Measurements from ENCODE around the gene ZNF488.

Gene ZNF488

DNA sequence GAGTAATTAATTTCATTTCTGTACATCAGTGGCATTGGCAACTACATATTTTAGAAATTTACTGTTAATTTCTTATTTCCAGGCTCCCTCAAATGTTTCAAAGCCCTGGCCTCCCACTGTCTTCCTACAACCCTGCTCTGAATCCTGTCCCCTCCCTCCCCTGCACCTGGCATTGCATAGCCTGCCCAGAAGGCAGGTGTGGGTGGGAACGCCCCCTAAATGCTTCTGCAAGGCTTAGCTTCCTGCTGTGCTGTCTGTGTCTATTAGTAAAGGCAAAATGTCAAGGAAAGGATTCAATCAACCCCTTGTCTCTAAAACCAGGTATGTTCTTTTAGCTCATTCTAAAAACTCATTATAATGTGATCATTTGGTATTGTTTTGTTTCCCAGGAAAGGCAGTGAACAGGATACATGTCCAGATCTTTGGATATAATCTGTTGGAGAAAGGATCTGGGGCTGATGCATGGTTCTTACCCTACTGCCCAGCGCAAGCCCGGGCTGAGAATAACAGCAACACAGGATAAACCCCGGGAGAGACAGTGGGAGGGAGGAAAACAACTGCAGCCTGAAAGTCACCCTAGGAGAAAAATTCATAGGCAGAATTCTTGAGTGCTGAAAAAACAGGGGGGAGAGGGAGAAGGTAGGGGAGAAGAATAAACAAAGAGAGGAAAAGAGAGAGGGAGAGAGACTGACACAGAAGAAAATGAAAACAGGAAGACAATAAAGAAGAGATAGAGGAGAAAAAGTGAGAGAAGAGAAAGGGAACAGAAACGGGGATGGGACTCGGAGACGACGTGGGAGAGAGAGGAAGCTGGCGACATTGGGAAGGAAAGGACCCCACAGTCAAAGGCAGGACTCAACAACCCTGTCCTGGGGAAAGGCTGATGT, 589 bp downstream of the ZNF488 start:
- no peak overlapping the region for H3K27ac ChIP-seq (ENCODE audit: low read depth in 2 of 2, low read length in 2 of 2)
- no peaks in the 10 kb centered on the region for H3K36me3 ChIP-seq (ENCODE audit: control insufficient read depth in 2 of 2, insufficient read depth in 2 of 2, low read length in 2 of 2)
- H3K4me3 ChIP-seq (ENCODE audit: low read length in 2 of 2), result peak overlapping the region; percentile 70 to 71
- H3K9ac ChIP-seq (ENCODE audit: low read depth in 1 of 2, low read length in 2 of 2), result peak overlapping the region; percentile 5 to 52
- peaks cover 28 to 29% of the 10 kb centered on the region in 2 donors for H3K4me1 ChIP-seq (ENCODE audit: control insufficient read depth in 2 of 2, insufficient read depth in 2 of 2, low read length in 2 of 2)
- no peaks in the 10 kb centered on the region for H3K9me3 ChIP-seq (ENCODE audit: control insufficient read depth in 2 of 2, low read length in 2 of 2)
- H3K27me3 ChIP-seq (ENCODE audit: control insufficient read depth in 2 of 2, insufficient read depth in 2 of 2, low read length in 2 of 2), result no peaks in the 10 kb centered on the region

DNA sequence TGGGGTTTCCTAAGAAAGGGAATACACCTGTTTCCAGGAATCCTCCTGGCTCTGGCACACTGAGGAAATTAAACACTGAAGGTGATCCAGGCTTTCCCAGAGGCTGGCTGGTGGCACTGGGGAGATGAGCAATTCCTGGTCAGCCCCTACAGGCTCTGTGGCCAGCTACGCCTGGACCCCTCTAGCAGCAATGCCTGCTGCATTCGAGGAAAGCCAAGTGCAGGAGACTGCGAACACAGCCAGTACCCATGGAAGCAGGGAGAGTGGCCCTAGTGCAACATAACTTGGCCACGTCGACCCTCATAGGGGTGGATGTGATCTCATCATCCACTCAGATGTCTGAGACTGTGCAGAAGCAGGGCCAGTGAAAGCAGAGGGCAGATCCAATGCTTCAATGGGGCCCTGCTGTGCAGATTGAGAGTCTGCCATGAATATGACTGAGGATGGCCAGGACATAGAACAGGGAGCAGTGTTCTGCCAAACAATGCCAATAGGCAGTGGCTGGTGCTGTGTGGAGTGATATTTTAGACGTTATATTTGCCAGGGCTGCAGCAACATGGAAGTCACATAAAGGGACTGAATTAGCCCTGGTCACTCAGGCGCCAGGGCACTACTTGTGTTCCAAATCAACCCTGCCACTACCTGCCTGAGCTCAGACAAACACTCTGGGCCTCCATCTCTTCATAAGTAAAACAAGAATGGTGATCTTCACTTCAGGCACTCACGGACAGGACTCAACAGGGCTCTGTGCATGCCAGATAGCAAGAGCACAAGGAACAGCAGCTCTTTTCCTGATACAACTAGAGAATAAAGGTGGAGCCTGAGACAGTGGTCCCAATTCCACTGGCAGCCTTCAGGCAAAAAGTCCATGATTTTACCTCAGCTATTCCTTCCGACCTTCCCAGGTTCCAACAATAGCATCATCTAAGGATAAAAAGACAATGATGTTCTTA, 2.4 kb downstream of the ZNF488 start:
- H3K36me3 ChIP-seq (ENCODE audit: control insufficient read depth in 2 of 2, insufficient read depth in 2 of 2, low read length in 2 of 2), result no peaks in the 10 kb centered on the region
- H3K9ac ChIP-seq (ENCODE audit: low read depth in 1 of 2, low read length in 2 of 2), result no peak overlapping the region
- H3K27me3 ChIP-seq (ENCODE audit: control insufficient read depth in 2 of 2, insufficient read depth in 2 of 2, low read length in 2 of 2), result no peaks in the 10 kb centered on the region
- H3K27ac ChIP-seq (ENCODE audit: low read depth in 2 of 2, low read length in 2 of 2), result no peak overlapping the region
- H3K4me3 ChIP-seq (ENCODE audit: low read length in 2 of 2), result no peak overlapping the region
- no peaks in the 10 kb centered on the region for H3K9me3 ChIP-seq (ENCODE audit: control insufficient read depth in 2 of 2, low read length in 2 of 2)
- H3K4me1 ChIP-seq (ENCODE audit: control insufficient read depth in 2 of 2, insufficient read depth in 2 of 2, low read length in 2 of 2), result peaks cover 28 to 42% of the 10 kb centered on the region in 2 donors

DNA sequence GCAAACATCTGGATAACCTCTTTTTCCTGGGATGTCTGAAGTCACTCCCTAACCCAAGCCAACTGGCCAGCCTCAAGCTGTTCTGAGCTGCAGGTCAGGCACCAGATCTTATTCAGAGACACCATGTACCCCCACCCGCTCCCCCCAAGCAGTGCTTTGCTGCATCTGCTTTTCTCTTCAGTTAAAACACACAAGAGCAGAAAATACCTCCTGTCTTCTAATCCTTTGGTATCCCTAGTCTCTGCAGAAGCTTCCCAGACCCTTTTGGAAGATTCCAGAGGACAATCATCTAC, 3.0 kb downstream of the ZNF488 start:
- Histone ChIP-seq H3K27ac (ENCODE audit: low read depth in 2 of 2, low read length in 2 of 2) (no peak overlapping the region), H3K9me3 (ENCODE audit: control insufficient read depth in 2 of 2, low read length in 2 of 2) (no peaks in the 10 kb centered on the region), H3K36me3 (ENCODE audit: control insufficient read depth in 2 of 2, insufficient read depth in 2 of 2, low read length in 2 of 2) (no peaks in the 10 kb centered on the region), H3K27me3 (ENCODE audit: control insufficient read depth in 2 of 2, insufficient read depth in 2 of 2, low read length in 2 of 2) (no peaks in the 10 kb centered on the region), H3K4me1 (ENCODE audit: control insufficient read depth in 2 of 2, insufficient read depth in 2 of 2, low read length in 2 of 2) (peaks cover 28 to 42% of the 10 kb centered on the region in 2 donors), H3K4me3 (ENCODE audit: low read length in 2 of 2) (no peak overlapping the region), H3K9ac (ENCODE audit: low read depth in 1 of 2, low read length in 2 of 2) (no peak overlapping the region)

DNA sequence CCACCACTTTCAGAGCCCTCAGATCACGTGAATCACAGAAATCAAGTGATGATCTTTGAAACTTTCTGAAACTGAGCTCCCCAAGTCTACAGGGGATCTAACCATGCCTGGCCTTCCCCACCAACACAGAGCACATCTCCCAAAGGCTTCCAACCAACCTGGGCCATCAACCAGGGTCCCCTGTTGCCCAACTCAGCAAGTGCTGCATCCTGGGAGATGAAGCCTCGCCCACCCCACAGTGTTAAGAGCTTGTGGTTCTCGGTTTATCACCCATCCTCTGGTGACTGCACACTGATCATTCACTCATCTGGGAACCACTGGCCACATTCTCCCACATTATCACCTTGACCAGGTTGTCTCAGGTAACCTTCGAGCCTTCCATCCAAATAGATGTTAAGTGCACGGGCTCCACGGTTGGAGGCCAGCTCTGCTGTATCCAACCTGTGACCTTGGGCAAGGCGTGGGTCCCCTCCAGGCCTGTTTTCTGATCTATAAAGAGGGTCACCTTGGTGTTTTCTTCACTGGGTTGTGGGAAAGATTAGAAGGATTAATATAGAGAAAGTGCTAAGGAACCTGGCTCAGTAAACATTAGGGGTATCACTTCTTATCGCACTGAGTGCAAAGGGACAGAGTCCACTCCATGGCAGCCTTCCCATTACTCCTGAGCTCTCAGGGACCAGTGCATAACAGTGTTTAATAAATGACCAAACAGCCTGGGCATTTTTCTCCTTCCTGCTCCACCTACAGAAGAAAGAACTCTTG, 3.6 kb downstream of the ZNF488 start:
- H3K36me3 ChIP-seq (ENCODE audit: control insufficient read depth in 2 of 2, insufficient read depth in 2 of 2, low read length in 2 of 2), result no peaks in the 10 kb centered on the region
- peaks cover 28 to 42% of the 10 kb centered on the region in 2 donors for H3K4me1 ChIP-seq (ENCODE audit: control insufficient read depth in 2 of 2, insufficient read depth in 2 of 2, low read length in 2 of 2)
- H3K9ac ChIP-seq (ENCODE audit: low read depth in 1 of 2, low read length in 2 of 2), result no peak overlapping the region
- H3K4me3 ChIP-seq (ENCODE audit: low read length in 2 of 2), result no peak overlapping the region
- no peaks in the 10 kb centered on the region for H3K9me3 ChIP-seq (ENCODE audit: control insufficient read depth in 2 of 2, low read length in 2 of 2)
- no peak overlapping the region for H3K27ac ChIP-seq (ENCODE audit: low read depth in 2 of 2, low read length in 2 of 2)
- no peaks in the 10 kb centered on the region for H3K27me3 ChIP-seq (ENCODE audit: control insufficient read depth in 2 of 2, insufficient read depth in 2 of 2, low read length in 2 of 2)

DNA sequence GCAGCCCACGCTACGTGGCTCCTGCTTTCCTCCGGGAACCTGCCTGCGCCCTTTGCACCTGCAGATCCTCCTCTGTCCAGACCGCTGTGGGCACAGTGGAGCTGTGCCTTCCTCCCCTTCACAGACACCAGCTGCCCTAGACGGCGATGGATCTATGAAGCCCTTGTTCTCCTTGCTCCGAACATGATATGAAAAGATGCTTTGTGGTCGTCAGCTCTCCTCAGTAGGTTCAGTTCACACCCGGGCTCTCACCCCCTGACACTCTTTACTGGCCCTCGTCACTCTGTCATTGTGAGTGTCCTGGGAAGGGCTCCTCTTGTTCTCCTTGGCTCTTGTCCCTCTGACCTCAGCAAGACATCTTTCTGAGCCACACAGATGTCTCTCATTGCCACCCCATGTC, 4.2 kb downstream of the ZNF488 start:
- Histone ChIP-seq H3K9me3 (ENCODE audit: control insufficient read depth in 2 of 2, low read length in 2 of 2) (no peaks in the 10 kb centered on the region), H3K36me3 (ENCODE audit: control insufficient read depth in 2 of 2, insufficient read depth in 2 of 2, low read length in 2 of 2) (no peaks in the 10 kb centered on the region), H3K4me1 (ENCODE audit: control insufficient read depth in 2 of 2, insufficient read depth in 2 of 2, low read length in 2 of 2) (peaks cover 27 to 40% of the 10 kb centered on the region in 2 donors), H3K4me3 (ENCODE audit: low read length in 2 of 2) (no peak overlapping the region), H3K27ac (ENCODE audit: low read depth in 2 of 2, low read length in 2 of 2) (no peak overlapping the region), H3K27me3 (ENCODE audit: control insufficient read depth in 2 of 2, insufficient read depth in 2 of 2, low read length in 2 of 2) (no peaks in the 10 kb centered on the region), H3K9ac (ENCODE audit: low read depth in 1 of 2, low read length in 2 of 2) (no peak overlapping the region)

DNA sequence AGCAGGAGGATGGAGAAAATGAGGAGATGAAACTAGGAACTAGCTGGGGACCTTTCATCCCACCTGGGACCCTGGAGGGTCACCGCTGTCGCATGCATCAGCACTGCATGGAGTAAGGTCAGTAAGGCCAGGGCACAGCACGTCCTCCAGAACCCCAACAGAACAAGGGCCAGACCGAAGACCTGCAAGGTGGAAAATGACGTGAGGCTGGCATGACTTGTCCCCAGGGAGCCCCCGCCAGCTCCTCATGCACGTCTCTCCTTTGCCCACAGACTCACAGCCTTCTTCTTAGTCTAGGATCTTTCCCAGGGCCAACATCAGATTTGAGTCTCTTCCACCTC, 4.7 kb downstream of the ZNF488 start:
- Histone ChIP-seq H3K9me3 (ENCODE audit: control insufficient read depth in 2 of 2, low read length in 2 of 2) (no peaks in the 10 kb centered on the region), H3K27me3 (ENCODE audit: control insufficient read depth in 2 of 2, insufficient read depth in 2 of 2, low read length in 2 of 2) (no peaks in the 10 kb centered on the region), H3K4me3 (ENCODE audit: low read length in 2 of 2) (no peak overlapping the region), H3K27ac (ENCODE audit: low read depth in 2 of 2, low read length in 2 of 2) (no peak overlapping the region), H3K9ac (ENCODE audit: low read depth in 1 of 2, low read length in 2 of 2) (no peak overlapping the region), H3K4me1 (ENCODE audit: control insufficient read depth in 2 of 2, insufficient read depth in 2 of 2, low read length in 2 of 2) (peaks cover 24 to 39% of the 10 kb centered on the region in 2 donors), H3K36me3 (ENCODE audit: control insufficient read depth in 2 of 2, insufficient read depth in 2 of 2, low read length in 2 of 2) (no peaks in the 10 kb centered on the region)

DNA sequence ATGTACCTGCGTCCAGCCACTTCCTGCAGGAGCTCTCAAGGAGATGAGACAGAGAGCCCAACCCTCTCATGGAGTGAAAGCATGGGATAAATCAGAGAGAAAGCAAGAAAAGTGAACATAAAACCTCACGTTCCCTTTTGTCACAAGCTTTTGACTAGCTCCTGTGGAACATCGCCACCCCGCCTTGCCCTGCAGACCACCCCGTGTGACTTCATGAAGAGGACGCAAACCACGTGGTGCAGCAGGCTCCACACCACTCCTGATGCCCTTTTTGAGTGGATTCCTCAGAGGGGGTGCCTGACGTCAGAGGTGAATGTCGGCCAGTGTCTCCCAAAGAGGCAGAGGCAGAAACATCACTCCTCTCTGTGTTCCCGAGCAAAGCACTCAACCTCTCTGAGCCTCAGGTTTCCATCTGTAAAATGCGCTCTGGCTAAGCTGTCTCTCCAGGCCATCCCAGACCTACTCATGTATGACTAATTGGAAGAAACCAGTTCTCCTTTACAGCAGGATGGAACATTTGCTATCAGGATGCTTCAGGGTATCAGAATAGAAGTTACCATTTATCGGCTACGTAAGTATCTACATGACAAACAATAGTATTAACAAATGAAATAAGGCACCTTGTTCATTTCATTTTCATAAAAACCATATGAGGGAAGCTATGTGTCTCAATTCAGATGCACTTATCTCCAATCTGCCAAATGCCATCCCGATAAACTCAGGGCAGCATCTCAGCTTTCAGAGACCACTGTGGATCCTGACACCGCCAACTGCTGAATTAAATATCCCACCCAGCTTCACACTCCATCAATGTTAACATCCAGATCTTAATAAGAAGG, 5.3 kb downstream of the ZNF488 start:
- Histone ChIP-seq H3K9ac (ENCODE audit: low read depth in 1 of 2, low read length in 2 of 2) (no peak overlapping the region), H3K36me3 (ENCODE audit: control insufficient read depth in 2 of 2, insufficient read depth in 2 of 2, low read length in 2 of 2) (no peaks in the 10 kb centered on the region), H3K27ac (ENCODE audit: low read depth in 2 of 2, low read length in 2 of 2) (no peak overlapping the region), H3K27me3 (ENCODE audit: control insufficient read depth in 2 of 2, insufficient read depth in 2 of 2, low read length in 2 of 2) (no peaks in the 10 kb centered on the region), H3K4me1 (ENCODE audit: control insufficient read depth in 2 of 2, insufficient read depth in 2 of 2, low read length in 2 of 2) (peaks cover 21 to 36% of the 10 kb centered on the region in 2 donors), H3K4me3 (ENCODE audit: low read length in 2 of 2) (no peak overlapping the region), H3K9me3 (ENCODE audit: control insufficient read depth in 2 of 2, low read length in 2 of 2) (no peaks in the 10 kb centered on the region)

DNA sequence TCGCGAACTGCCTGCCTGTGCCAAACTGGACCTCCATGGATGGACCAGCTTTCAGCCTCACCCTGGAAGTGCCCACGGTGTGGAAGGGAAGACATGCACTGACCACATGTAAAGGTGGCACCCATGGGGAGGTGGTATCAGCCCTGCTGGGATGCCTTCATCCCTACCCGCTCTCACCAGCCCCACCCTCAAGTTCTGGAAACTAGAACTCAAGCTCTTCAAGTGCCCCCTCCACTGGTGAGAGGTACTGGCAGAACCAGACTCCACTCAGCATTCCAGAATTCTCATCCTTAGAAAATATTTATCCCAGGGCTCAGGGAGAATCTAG, 5.9 kb downstream of the ZNF488 start:
- no peak overlapping the region for H3K9ac ChIP-seq (ENCODE audit: low read depth in 1 of 2, low read length in 2 of 2)

DNA sequence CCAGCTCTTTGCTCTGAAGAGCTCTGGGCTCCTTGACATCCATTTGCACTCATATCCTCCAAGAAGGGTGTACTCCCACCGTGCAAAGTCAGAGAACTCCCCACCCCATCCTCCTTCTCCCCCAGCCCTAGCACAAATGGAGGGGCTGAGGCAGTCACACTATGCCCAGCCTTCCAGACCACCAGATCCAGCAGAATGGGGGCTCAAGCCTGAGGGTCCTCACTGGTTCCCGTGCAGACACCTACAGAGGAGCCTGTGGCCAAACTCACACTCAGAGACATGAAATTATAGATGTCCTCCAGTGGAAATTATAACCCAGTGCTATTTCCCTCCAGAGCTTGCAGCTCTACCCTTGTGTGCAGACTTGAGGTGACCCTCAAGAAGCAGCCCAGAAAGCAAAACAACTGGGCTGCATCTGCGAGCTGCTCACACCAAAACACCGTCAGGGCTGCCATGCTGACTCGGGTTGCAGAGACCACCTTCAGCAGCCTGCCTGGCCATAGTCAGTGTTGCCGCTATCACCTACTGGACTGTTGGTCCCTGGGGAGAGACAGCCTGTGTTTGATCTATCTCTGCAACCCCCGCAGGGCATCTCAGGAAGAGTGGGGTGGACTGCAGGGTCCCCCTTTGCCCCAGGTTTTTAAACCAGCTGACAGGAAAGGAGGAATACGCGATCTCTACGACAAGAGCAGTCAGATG, 7.4 kb downstream of the ZNF488 start:
- no peaks in the 10 kb centered on the region for H3K27me3 ChIP-seq (ENCODE audit: control insufficient read depth in 2 of 2, insufficient read depth in 2 of 2, low read length in 2 of 2)
- no peak overlapping the region for H3K4me3 ChIP-seq (ENCODE audit: low read length in 2 of 2)
- H3K27ac ChIP-seq (ENCODE audit: low read depth in 2 of 2, low read length in 2 of 2), result no peak overlapping the region
- no peaks in the 10 kb centered on the region for H3K9me3 ChIP-seq (ENCODE audit: control insufficient read depth in 2 of 2, low read length in 2 of 2)
- no peak overlapping the region for H3K9ac ChIP-seq (ENCODE audit: low read depth in 1 of 2, low read length in 2 of 2)
- H3K4me1 ChIP-seq (ENCODE audit: control insufficient read depth in 2 of 2, insufficient read depth in 2 of 2, low read length in 2 of 2), result peaks cover 13 to 28% of the 10 kb centered on the region in 2 donors
- no peaks in the 10 kb centered on the region for H3K36me3 ChIP-seq (ENCODE audit: control insufficient read depth in 2 of 2, insufficient read depth in 2 of 2, low read length in 2 of 2)

More for the DNA sequence above, 5.9 kb downstream of the ZNF488 start:
- H3K9me3 ChIP-seq (ENCODE audit: control insufficient read depth in 2 of 2, low read length in 2 of 2), result no peaks in the 10 kb centered on the region
- H3K4me3 ChIP-seq (ENCODE audit: low read length in 2 of 2), result no peak overlapping the region
- no peaks in the 10 kb centered on the region for H3K36me3 ChIP-seq (ENCODE audit: control insufficient read depth in 2 of 2, insufficient read depth in 2 of 2, low read length in 2 of 2)
- peaks cover 14 to 29% of the 10 kb centered on the region in 2 donors for H3K4me1 ChIP-seq (ENCODE audit: control insufficient read depth in 2 of 2, insufficient read depth in 2 of 2, low read length in 2 of 2)
- no peaks in the 10 kb centered on the region for H3K27me3 ChIP-seq (ENCODE audit: control insufficient read depth in 2 of 2, insufficient read depth in 2 of 2, low read length in 2 of 2)
- H3K27ac ChIP-seq (ENCODE audit: low read depth in 2 of 2, low read length in 2 of 2), result no peak overlapping the region

Data from mucosa of rectum (tissue), 2 donors.